Stimulated activated CD4-positive, alpha-beta T cell treated with anti-CD3 and anti-CD28 coated beads, Interleukin-4, amount 100 ng/mL, for 48 hours (primary cell): ENCODE measurements around the gene ARPC2.

ENCODE experiments used
- DNase-seq, 2 donors: peaks; one replicate each; pipeline ENCODE4 v3.0.0-alpha.2; 2020; ENCODE audit warnings: low read depth in 2 of 2

Gene ARPC2

GRCh38 chr2:218253232-218253625 lies 36.2 kb downstream of the ARPC2 start:
- no peak for DNase-seq

DNA sequence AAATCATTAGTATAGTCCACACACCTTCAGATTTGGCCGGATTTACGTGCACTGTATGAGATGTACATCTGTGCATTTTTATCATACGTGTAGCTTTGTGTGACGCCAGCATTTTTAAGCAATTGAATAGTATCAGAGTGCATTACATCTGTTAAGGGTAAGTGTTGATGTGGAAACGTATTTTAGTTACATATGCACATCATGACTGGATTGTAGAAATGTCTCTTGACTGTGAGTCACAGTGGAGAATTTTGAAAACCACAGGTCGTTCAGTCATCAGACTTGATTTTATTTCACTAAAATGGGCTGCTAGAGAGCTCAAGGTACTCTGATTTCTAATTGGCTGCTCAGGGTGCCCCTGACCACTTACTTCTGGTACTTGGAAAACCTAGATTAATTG lies 38.5 kb downstream of the ARPC2 start:
- DNase-seq = no peak

- DNase-seq = no peak
Measured at GRCh38 chr2:218256612-218257350, 39.8 kb downstream of the ARPC2 start.

GRCh38 chr2:218257390-218257981 lies 40.5 kb downstream of the ARPC2 start:
- DNase-seq = peak; percentile 58 to 66

GRCh38 chr2:218259099-218259961 lies 42.3 kb downstream of the ARPC2 start:
- DNase-seq = no peak

GRCh38 chr2:218260166-218260565 lies 43.2 kb downstream of the ARPC2 start:
- DNase-seq = no peak

- DNase-seq = no peak
Measured at GRCh38 chr2:218260742-218261422, 43.9 kb downstream of the ARPC2 start, which contains the start of gene GPBAR1. Gene GPBAR1 (plus strand): TSS chr2:218261015. CDS start chr2:218262725, 1,710 bp downstream.

- no peak for DNase-seq
Measured at GRCh38 chr2:218261423-218262236, 44.6 kb downstream of the ARPC2 start.

DNA sequence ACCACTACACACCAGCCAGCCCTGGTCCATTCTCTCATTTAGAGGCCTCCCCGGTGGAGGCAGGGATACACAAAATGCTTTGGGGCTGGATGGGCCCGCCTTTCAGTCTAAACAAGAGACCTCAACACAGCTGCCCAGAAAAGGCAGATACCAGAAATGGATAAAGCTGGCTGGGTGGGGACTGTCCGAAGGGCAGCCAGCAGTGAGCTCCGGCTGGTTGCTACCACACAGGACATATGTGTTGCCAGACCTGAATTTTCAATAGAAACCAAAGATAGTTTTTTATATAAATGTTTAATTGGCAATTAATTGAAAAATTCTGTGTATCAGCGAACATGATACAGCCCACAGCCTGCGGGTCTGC lies 45.2 kb downstream of the ARPC2 start:
- no peak for DNase-seq

DNA sequence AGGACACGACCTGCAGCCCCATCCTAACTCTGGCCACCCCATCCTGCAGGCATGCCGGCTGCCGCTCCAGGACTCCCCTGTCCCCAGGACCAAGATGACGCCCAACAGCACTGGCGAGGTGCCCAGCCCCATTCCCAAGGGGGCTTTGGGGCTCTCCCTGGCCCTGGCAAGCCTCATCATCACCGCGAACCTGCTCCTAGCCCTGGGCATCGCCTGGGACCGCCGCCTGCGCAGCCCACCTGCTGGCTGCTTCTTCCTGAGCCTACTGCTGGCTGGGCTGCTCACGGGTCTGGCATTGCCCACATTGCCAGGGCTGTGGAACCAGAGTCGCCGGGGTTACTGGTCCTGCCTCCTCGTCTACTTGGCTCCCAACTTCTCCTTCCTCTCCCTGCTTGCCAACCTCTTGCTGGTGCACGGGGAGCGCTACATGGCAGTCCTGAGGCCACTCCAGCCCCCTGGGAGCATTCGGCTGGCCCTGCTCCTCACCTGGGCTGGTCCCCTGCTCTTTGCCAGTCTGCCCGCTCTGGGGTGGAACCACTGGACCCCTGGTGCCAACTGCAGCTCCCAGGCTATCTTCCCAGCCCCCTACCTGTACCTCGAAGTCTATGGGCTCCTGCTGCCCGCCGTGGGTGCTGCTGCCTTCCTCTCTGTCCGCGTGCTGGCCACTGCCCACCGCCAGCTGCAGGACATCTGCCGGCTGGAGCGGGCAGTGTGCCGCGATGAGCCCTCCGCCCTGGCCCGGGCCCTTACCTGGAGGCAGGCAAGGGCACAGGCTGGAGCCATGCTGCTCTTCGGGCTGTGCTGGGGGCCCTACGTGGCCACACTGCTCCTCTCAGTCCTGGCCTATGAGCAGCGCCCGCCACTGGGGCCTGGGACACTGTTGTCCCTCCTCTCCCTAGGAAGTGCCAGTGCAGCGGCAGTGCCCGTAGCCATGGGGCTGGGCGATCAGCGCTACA lies 45.9 kb downstream of the ARPC2 start:
- DNase-seq = no peak

GRCh38 chr2:218263817-218264641 lies 47.0 kb downstream of the ARPC2 start:
- DNase-seq = no peak

- DNase-seq = no peak
Measured at GRCh38 chr2:218264773-218265561, 48.0 kb downstream of the ARPC2 start.

DNA sequence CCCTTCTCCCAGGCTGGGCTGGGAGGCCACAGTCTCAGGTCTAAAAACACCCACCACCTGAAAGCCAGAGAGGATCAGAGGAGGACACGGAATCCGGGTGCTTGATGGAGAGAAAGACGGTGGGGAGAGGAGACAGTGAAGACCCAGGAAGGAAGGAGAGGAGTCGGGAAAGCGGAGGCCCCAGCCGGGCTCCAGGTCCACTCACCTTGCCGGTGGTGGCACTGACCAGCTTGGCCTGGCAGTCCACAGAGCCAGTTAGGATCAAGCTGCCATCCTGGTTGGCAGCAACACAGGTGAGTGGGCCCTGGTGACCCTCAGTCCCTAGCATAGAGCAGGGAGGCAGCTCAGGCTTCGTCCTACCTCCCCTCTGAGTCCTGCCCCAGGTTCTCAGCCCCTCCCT lies 48.6 kb downstream of the ARPC2 start:
- DNase-seq = no peak

- no peak for DNase-seq
Measured at GRCh38 chr2:218266316-218266979, 49.5 kb downstream of the ARPC2 start.

GRCh38 chr2:218267259-218267658 lies 50.3 kb downstream of the ARPC2 start:
- no peak for DNase-seq

DNA sequence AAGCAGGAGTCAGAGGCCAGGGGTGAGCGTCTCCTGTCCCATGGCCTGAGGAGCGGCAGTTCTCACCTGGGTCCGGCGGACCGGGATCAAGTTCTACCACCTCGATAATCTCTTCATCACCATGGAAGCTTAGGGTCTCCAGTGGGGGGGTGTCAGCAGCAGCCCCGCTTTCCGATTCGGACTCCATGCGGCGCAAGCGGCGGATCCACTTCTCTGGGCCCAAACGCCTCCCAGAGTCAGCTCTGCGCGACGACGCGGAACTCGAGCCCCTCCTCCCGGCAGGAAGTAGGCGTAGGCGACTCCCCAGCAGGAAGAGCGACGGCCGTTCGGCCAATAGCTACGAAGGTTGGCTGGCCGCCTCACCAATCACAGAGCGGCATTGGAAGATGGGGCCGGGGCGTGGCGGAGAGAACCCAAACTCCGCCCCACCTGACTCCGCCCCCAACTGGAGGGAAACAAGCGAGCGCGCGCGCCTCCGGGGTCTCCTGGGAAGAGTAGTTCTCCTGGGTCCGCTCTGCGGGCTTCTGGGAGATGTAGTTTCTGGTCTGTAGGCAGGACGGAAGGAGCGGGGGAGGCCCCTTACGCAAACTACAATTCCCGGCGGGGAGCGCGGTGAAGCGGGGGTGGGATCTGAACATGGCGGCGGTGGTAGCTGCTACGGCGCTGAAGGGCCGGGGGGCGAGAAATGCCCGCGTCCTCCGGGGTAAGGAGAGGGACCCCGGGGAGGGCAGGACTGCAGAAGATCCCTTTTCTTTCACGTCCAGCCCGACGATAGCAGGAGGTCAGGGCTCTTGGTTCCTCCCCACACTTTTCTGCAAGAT lies 53.1 kb downstream of the ARPC2 start, which contains the start of the genes AAMP and PNKD:
Gene AAMP (minus strand): TSS at position 238 of the 821 bp plus-strand sequence. CDS start 51 bp downstream, at position 187.
Gene PNKD (plus strand): TSS at position 620 of the 821 bp plus-strand sequence. CDS start 17 bp downstream, at position 637.
- peak; percentile 100 for DNase-seq
